ENCODE results near the gene TLR1. TPM values are rescaled to one million over a fixed set of nuclear protein-coding genes. Genes with fewer than 3 reads are reported as not detected.
"Not testable (repeated sequence)": the region's sequence is repeated elsewhere in the genome, so short reads cannot be mapped to it uniquely, and the experiment has no call there.

The TLR1 gene
- total RNA-seq, 1 donor from 2014 or later: 0.98 TPM

DNA sequence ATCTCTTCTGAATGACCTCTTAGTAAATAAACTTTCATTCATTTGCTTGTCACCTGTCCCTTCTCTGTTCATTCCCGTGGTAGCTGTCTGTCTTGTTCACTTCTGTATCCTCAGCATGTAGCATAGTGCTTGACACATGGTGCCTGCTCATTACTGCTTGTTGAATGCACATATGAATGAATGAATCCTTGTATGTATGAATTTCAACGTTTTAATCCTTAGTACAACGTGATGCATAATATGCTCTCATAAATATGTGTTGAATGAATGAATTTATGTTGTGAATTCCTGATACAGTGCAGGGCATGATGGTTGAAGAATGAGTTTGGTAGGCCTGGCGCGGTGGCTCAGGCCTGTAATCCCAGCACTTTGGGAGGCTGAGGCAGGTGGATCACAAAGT, 24.8 kb downstream of the TLR1 start:
- H3K4me3 ChIP-seq (ENCODE audit: low read depth, low read length): no peak overlapping the region
- no peak for TF ChIP-seq CTCF (conservative IDR thresholded peaks at IDR 0.05; ENCODE audit: low read depth, low read length)
- DNase-seq (ENCODE audit: low read depth): no peak

- not testable (repeated sequence) for DNase-seq (ENCODE audit: low read depth); H3K4me3 ChIP-seq (ENCODE audit: low read depth, low read length)
These were observed 26.7 kb downstream of the TLR1 start for GRCh38 chr4:38777925-38778324.

GRCh38 chr4:38775326-38775725, 29.3 kb downstream of the TLR1 start:
- H3K4me3 ChIP-seq (ENCODE audit: low read depth, low read length): no peak overlapping the region
- DNase-seq (ENCODE audit: low read depth): no peak
- TF ChIP-seq CTCF (conservative IDR thresholded peaks at IDR 0.05; ENCODE audit: low read depth, low read length): no peak

DNA sequence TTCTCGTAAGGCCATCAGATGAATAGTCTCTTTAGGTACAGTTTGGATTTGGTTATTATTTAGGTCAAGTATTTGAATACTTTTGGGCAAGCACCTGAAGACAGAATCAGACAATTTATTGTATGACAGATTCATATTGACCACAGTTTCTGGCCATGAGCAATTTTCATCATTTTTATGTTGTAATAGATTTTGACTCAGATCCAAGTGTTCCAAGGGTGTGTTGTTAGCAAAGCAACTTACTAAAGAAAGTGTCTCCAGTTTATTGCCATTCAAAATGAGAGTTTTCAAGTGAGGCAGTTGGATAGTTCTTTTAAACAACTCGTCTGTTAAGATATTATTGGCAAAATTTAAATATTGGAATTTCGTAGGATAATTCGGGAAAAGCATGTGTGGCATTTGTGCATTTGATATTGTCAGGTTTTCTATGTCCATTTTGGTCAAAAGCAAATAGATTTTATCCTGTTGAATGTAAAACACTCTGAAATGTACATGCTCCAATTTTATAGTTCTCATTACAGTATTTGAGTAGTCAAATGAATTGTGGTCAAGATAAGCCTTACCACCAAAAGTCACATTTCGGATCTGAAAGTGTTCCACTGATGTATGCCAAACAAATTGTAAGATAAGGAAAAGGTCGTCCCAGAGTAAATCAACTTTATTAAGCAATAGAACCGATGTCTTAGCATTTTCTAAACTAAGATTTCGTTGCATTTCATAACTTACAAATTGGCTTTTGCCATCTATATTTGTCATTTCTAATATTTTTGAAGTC, 30.2 kb downstream of the TLR1 start:
- TF ChIP-seq CTCF (conservative IDR thresholded peaks at IDR 0.05; ENCODE audit: low read depth, low read length): no peak
- DNase-seq (ENCODE audit: low read depth): no peak
- no peak overlapping the region for H3K4me3 ChIP-seq (ENCODE audit: low read depth, low read length)

GRCh38 chr4:38770281-38770680, 34.3 kb downstream of the TLR1 start:
- not testable (repeated sequence) for DNase-seq (ENCODE audit: low read depth); H3K4me3 ChIP-seq (ENCODE audit: low read depth, low read length)

DNA sequence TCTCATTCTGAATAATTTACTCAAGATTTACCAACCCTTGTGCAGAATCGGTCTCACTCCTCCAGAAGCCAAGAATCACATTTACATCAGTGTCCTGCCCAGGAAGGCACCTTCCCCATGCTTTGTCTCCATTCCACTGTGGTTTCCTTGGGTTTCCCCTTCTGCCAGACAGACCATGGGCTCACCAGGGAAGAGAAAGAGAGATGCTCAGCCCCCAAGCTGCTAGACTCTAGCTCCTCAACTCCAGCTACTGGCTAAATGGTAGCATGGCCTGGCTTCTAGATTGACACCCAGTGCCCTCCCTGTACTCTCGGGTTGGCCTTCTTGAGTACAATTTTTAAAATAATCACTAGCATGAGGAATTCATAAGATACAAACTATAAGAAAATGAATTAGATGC, 34.7 kb downstream of the TLR1 start:
- TF ChIP-seq CTCF (conservative IDR thresholded peaks at IDR 0.05; ENCODE audit: low read depth, low read length): no peak
- no peak for DNase-seq (ENCODE audit: low read depth)
- H3K4me3 ChIP-seq (ENCODE audit: low read depth, low read length): no peak overlapping the region

DNA sequence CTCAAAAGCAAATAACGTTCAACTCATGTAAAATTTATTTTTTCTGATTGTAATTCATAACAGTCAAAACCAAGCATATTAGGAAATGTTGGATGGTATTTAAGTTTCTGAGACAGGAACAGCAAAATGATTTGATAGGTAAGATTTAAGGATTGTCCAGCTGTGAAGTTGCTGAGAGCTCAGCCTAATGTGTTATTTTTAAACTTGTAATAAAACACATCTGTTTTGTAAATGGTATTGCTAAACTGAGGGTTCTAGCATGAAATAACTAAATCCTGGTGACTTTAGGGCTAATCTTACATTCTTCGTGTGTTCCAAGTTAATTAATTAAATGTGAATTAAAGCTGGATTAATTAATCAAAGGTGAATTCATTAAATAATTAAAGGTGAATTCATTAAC, 35.1 kb downstream of the TLR1 start:
- no peak overlapping the region for H3K4me3 ChIP-seq (ENCODE audit: low read depth, low read length)
- TF ChIP-seq CTCF (conservative IDR thresholded peaks at IDR 0.05; ENCODE audit: low read depth, low read length): no peak
- no peak for DNase-seq (ENCODE audit: low read depth)

- H3K4me3 ChIP-seq (ENCODE audit: low read depth, low read length): no peak overlapping the region
- no peak for DNase-seq (ENCODE audit: low read depth)
- TF ChIP-seq CTCF (conservative IDR thresholded peaks at IDR 0.05; ENCODE audit: low read depth, low read length): no peak
These were observed 35.6 kb downstream of the TLR1 start for GRCh38 chr4:38768968-38769394.

DNA sequence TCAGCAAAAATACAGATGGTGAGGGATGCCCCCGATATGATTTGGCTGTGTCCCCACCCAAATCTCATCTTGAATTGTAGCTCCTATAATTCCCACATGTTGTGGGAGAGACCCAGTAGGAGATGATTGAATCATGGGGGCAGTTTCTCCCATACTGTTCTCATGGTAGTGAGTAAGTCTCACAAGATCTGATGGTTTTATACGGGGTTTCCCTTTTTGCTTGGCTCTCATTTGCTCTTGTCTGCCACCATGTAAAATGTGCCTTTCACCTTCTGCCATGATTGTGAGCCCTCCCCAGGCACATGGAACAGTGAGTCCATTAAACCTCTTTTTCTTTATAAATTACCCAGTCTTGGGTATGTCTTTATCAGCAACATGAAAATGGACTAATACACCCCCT, 37.7 kb downstream of the TLR1 start:
- not testable (repeated sequence) for H3K4me3 ChIP-seq (ENCODE audit: low read depth, low read length); DNase-seq (ENCODE audit: low read depth)

All from epithelial cell of proximal tubule (primary cell).